ENCODE data around the gene ROPN1.

- TF ChIP-seq, protein P1, sequence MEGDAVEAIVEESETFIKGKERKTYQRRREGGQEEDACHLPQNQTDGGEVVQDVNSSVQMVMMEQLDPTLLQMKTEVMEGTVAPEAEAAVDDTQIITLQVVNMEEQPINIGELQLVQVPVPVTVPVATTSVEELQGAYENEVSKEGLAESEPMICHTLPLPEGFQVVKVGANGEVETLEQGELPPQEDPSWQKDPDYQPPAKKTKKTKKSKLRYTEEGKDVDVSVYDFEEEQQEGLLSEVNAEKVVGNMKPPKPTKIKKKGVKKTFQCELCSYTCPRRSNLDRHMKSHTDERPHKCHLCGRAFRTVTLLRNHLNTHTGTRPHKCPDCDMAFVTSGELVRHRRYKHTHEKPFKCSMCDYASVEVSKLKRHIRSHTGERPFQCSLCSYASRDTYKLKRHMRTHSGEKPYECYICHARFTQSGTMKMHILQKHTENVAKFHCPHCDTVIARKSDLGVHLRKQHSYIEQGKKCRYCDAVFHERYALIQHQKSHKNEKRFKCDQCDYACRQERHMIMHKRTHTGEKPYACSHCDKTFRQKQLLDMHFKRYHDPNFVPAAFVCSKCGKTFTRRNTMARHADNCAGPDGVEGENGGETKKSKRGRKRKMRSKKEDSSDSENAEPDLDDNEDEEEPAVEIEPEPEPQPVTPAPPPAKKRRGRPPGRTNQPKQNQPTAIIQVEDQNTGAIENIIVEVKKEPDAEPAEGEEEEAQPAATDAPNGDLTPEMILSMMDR (IDR thresholded peaks at IDR 0.05) = no peak
- TF ChIP-seq POLR2A (IDR thresholded peaks at IDR 0.05) = no peak
Observed at GRCh38 chr3:124033360-124034015, 41.6 kb upstream of the ROPN1 start, which contains the start of gene KALRN.

Measured in Peyer's patch (tissue), 4 donors.